Karpas-422 (cell line): ENCODE measurements around the gene FBL. TPM values are rescaled to one million over a fixed set of nuclear protein-coding genes. Genes with fewer than 3 reads are reported as not detected.
A peak's percentile ranks its signal among the peaks of the same experiment; 100 is the strongest.

Experiments
- DNase-seq: peaks from one replicate; pipeline ENCODE4 v3.0.0-alpha.2; 2015
- H2AFZ ChIP-seq: fragments of 200-600 bp; sonication (generic); 2 replicates; pipeline ENCODE4 v1.6.1; 2014; ENCODE audit warnings: antibody characterized with exemption, low read length, mixed read lengths
- H3K27ac ChIP-seq: fragments of 200-600 bp; sonication (generic); 2 replicates; pipeline ENCODE4 v1.5.1; 2014; ENCODE audit warnings: mild to moderate bottlenecking, low read length, moderate library complexity
- H3K27me3 ChIP-seq: fragments of 200-600 bp; sonication (generic); 2 replicates; pipeline ENCODE4 v1.6.1; 2014; ENCODE audit warnings: low read length, mixed read lengths
- H3K36me3 ChIP-seq: fragments of 200-600 bp; sonication (generic); 2 replicates; pipeline ENCODE4 v1.6.1; 2014; ENCODE audit warnings: low read length, mixed read lengths; ENCODE audit not compliant: insufficient read depth
- H3K4me1 ChIP-seq: fragments of 200-600 bp; sonication (generic); 2 replicates; pipeline ENCODE4 v1.6.1; 2014; ENCODE audit warnings: mild to moderate bottlenecking, low read length, mixed read lengths
- H3K4me2 ChIP-seq: fragments of 200-600 bp; sonication (generic); 2 replicates; pipeline ENCODE4 v1.6.1; 2014; ENCODE audit warnings: low read length, low read depth, mild to moderate bottlenecking; ENCODE audit not compliant: poor library complexity, severe bottlenecking
- H3K4me3 ChIP-seq: fragments of 200-600 bp; sonication (generic); 2 replicates; pipeline ENCODE4 v1.5.1; 2014; ENCODE audit warnings: mild to moderate bottlenecking, antibody characterized with exemption, low read length, mixed read lengths
- H3K79me2 ChIP-seq: fragments of 200-600 bp; sonication (generic); 2 replicates; pipeline ENCODE4 v1.6.1; 2014; ENCODE audit warnings: mild to moderate bottlenecking, low read length, mixed read lengths
- H3K9ac ChIP-seq: fragments of 200-600 bp; sonication (generic); 2 replicates; pipeline ENCODE4 v1.6.0; 2014; ENCODE audit warnings: low read length
- H3K9me2 ChIP-seq: fragments of 200-600 bp; sonication (generic), shearing (Covaris generic); replicated peaks from 2 replicates; pipeline ENCODE4 v1.6.0; 2014; ENCODE audit warnings: mild to moderate bottlenecking, low read length, moderate library complexity; ENCODE audit not compliant: insufficient read depth
- H3K9me3 ChIP-seq: fragments of 300-700, 200-600 bp; sonication (generic); 2 replicates; pipeline ENCODE4 v1.6.1; 2014; ENCODE audit warnings: low read length, mixed read lengths
- H4K20me1 ChIP-seq: fragments of 200-600 bp; sonication (generic); 2 replicates; pipeline ENCODE4 v1.6.1; 2014; ENCODE audit warnings: mild to moderate bottlenecking, antibody characterized with exemption, low read length, low read depth; ENCODE audit not compliant: insufficient read depth
- total RNA-seq: library from RNA; depleted of rRNA; stranded (reverse); fragments of >200 nt; shearing (Covaris generic); gene quantifications from 2 replicates; pipeline ENCODE4 v1.2.3, GENCODE V29; 2014; ENCODE audit warnings: low replicate concordance

The FBL gene
- total RNA-seq, 1 experiment from 2014 or later: 384 TPM

GRCh38 chr19:39829702-39830275, 16.4 kb downstream of the FBL start:
- no peak for DNase-seq
- H3K27me3 ChIP-seq: no peaks in the 10 kb centered on the region
- H3K9me2 ChIP-seq: no peaks in the 10 kb centered on the region
- no peak overlapping the region for H3K4me2 ChIP-seq
- H2AFZ ChIP-seq: no peak overlapping the region
- H4K20me1 ChIP-seq: peaks cover 3% of the 10 kb centered on the region; the same call in 1 of the 2 replicates
- H3K36me3 ChIP-seq: peaks cover 38% of the 10 kb centered on the region
- no peaks in the 10 kb centered on the region for H3K9me3 ChIP-seq
- H3K9ac ChIP-seq: no peak overlapping the region
- H3K4me3 ChIP-seq: no peak overlapping the region
- H3K79me2 ChIP-seq: peaks cover 20% of the 10 kb centered on the region
- peaks cover 29% of the 10 kb centered on the region for H3K4me1 ChIP-seq
- H3K27ac ChIP-seq: no peak overlapping the region

- Histone ChIP-seq H2AFZ (no peak overlapping the region), H3K9me2 (no peaks in the 10 kb centered on the region), H3K4me3 (no peak overlapping the region), H3K4me2 (no peak overlapping the region), H3K4me1 (peaks cover 30% of the 10 kb centered on the region), H4K20me1 (peaks cover under 1% of the 10 kb centered on the region; the same call in 1 of the 2 replicates), H3K9ac (no peak overlapping the region), H3K27me3 (no peaks in the 10 kb centered on the region), H3K9me3 (no peaks in the 10 kb centered on the region), H3K36me3 (peaks cover 43% of the 10 kb centered on the region), H3K27ac (no peak overlapping the region), H3K79me2 (peaks cover 20% of the 10 kb centered on the region)
- no peak for DNase-seq
These were observed 17.5 kb downstream of the FBL start for GRCh38 chr19:39828654-39829032.

GRCh38 chr19:39828015-39828653, 18.0 kb downstream of the FBL start:
- H3K9me2 ChIP-seq: no peaks in the 10 kb centered on the region
- H4K20me1 ChIP-seq: no peaks in the 10 kb centered on the region
- no peak overlapping the region for H3K9ac ChIP-seq
- no peak overlapping the region for H3K4me3 ChIP-seq
- no peak for DNase-seq
- no peaks in the 10 kb centered on the region for H3K27me3 ChIP-seq
- peaks cover 33% of the 10 kb centered on the region for H3K4me1 ChIP-seq
- no peak overlapping the region for H2AFZ ChIP-seq
- H3K36me3 ChIP-seq: peaks cover 44% of the 10 kb centered on the region
- no peak overlapping the region for H3K4me2 ChIP-seq
- peaks cover 20% of the 10 kb centered on the region for H3K79me2 ChIP-seq
- H3K27ac ChIP-seq: no peak overlapping the region
- H3K9me3 ChIP-seq: no peaks in the 10 kb centered on the region

GRCh38 chr19:39827216-39827615, 19.0 kb downstream of the FBL start:
- no peaks in the 10 kb centered on the region for H4K20me1 ChIP-seq
- H3K9me2 ChIP-seq: no peaks in the 10 kb centered on the region
- H3K4me2 ChIP-seq: no peak overlapping the region
- peaks cover 11% of the 10 kb centered on the region for H3K79me2 ChIP-seq
- DNase-seq: no peak
- H3K9ac ChIP-seq: no peak overlapping the region
- H3K9me3 ChIP-seq: no peaks in the 10 kb centered on the region
- H3K27ac ChIP-seq: no peak overlapping the region
- H3K36me3 ChIP-seq: peaks cover 49% of the 10 kb centered on the region
- H3K27me3 ChIP-seq: no peaks in the 10 kb centered on the region
- H3K4me1 ChIP-seq: peaks cover 33% of the 10 kb centered on the region
- H2AFZ ChIP-seq: no peak overlapping the region
- H3K4me3 ChIP-seq: no peak overlapping the region

- Histone ChIP-seq H2AFZ (no peak overlapping the region), H3K4me3 (no peak overlapping the region), H3K36me3 (peaks cover 47% of the 10 kb centered on the region), H3K4me2 (no peak overlapping the region), H3K27me3 (no peaks in the 10 kb centered on the region), H3K9ac (no peak overlapping the region), H3K9me3 (no peaks in the 10 kb centered on the region), H3K9me2 (no peaks in the 10 kb centered on the region), H4K20me1 (no peaks in the 10 kb centered on the region), H3K27ac (no peak overlapping the region), H3K4me1 (peaks cover 34% of the 10 kb centered on the region), H3K79me2 (peaks cover 4% of the 10 kb centered on the region; the same call in 1 of the 2 replicates)
- DNase-seq: no peak
These were observed 19.8 kb downstream of the FBL start for GRCh38 chr19:39826311-39826945.

GRCh38 chr19:39825531-39826076, 20.6 kb downstream of the FBL start:
- Histone ChIP-seq H2AFZ (no peak overlapping the region), H3K4me2 (peak overlapping the region; percentile 29), H3K79me2 (no peaks in the 10 kb centered on the region), H3K27ac (no peak overlapping the region), H3K36me3 (peaks cover 40% of the 10 kb centered on the region), H4K20me1 (no peaks in the 10 kb centered on the region), H3K9me2 (no peaks in the 10 kb centered on the region), H3K4me3 (no peak overlapping the region; the same call in 1 of the 2 replicates), H3K9ac (no peak overlapping the region), H3K9me3 (no peaks in the 10 kb centered on the region), H3K27me3 (no peaks in the 10 kb centered on the region), H3K4me1 (peaks cover 34% of the 10 kb centered on the region)
- no peak for DNase-seq

GRCh38 chr19:39825093-39825463, 21.1 kb downstream of the FBL start:
- Histone ChIP-seq H3K36me3 (peaks cover 35% of the 10 kb centered on the region), H3K4me2 (peak overlapping the region; percentile 29), H3K9ac (peak overlapping the region; percentile 7; the same call in 1 of the 2 replicates), H3K27me3 (no peaks in the 10 kb centered on the region), H4K20me1 (no peaks in the 10 kb centered on the region), H3K79me2 (no peaks in the 10 kb centered on the region), H3K4me1 (peaks cover 34% of the 10 kb centered on the region), H3K27ac (no peak overlapping the region), H3K4me3 (peak overlapping the region; percentile 11; the same call in 1 of the 2 replicates), H3K9me3 (no peaks in the 10 kb centered on the region), H2AFZ (no peak overlapping the region), H3K9me2 (no peaks in the 10 kb centered on the region)
- no peak for DNase-seq
